ENCODE measurements around the gene TMEM129.

The TMEM129 gene

GRCh38 chr4:1721666-1722550 lies 785 bp upstream of the TMEM129 start:
- peak overlapping the region; percentile 53; the same call in 1 of the 2 replicates for H3K27ac ChIP-seq (ENCODE audit: extremely low read depth, low read depth, low read length)
- peaks cover 11 to 65% of the 10 kb centered on the region in 2 experiments; a peak in 2 of 3 replicates for H3K36me3 ChIP-seq (ENCODE audit: control insufficient read depth in 2 of 2, insufficient read depth in 1 of 2, low read length in 2 of 2)
- ChIA-PET CTCF (interaction anchor here (0.7 to 1.2 kb wide), 3 partner anchors 28 to 173 kb away, joined by 3 to 9 read pairs (median 7); no protein-coding TSS in a partner anchor), POLR2A (interaction anchor here (0.9 to 3.4 kb wide), 5 partner anchors 10 to 74 kb away, joined by 3 to 44 read pairs (median 7); partner anchors contain the start of gene SLBP)
- peak overlapping the region; percentile 74 for H3K4me3 ChIP-seq (ENCODE audit: low read depth, low read length)
- H3K9me3 ChIP-seq (ENCODE audit: control insufficient read depth, insufficient read depth, low read depth, low read length), result no peaks in the 10 kb centered on the region
- TF ChIP-seq ZNF350 (tag by site-specific recombination; IDR thresholded peaks at IDR 0.05), result no peak
- 0 out of 2 replicates have a peak, but pooled peaks have one; percentile 26 for TF ChIP-seq ZNF335 (tag by site-specific recombination; conservative IDR thresholded peaks at IDR 0.05)
- TF ChIP-seq TRIM28 (IDR thresholded peaks at IDR 0.05; ENCODE audit: borderline replicate concordance, low read length), result no peak
- TF ChIP-seq ZEB2 (tag by site-specific recombination; IDR thresholded peaks at IDR 0.05), result 0 out of 2 replicates have a peak, but pooled peaks have one; percentile 32
- TF ChIP-seq ZIC2 (tag by site-specific recombination; IDR thresholded peaks at IDR 0.05), result peak; percentile 71
- TF ChIP-seq ZNF530 (tag by site-specific recombination; IDR thresholded peaks at IDR 0.05; ENCODE audit: low read depth), result no peak
- no peak for TF ChIP-seq ZSCAN16 (tag by site-specific recombination; IDR thresholded peaks at IDR 0.05)
- TF ChIP-seq ZBTB11 (tag by site-specific recombination; conservative IDR thresholded peaks at IDR 0.05; ENCODE audit: low read depth), result 0 out of 2 replicates have a peak, but pooled peaks have one; percentile 30
- no peak for TF ChIP-seq BCL11A (tag by site-specific recombination; IDR thresholded peaks at IDR 0.05; ENCODE audit: low read depth)
- 0 out of 2 replicates have a peak, but pooled peaks have one; percentile 8 for TF ChIP-seq INSM2 (tag by site-specific recombination; IDR thresholded peaks at IDR 0.05)
- TF ChIP-seq SP2 (tag by site-specific recombination; IDR thresholded peaks at IDR 0.05), result no peak
- TF ChIP-seq ZNF580 (tag by site-specific recombination; IDR thresholded peaks at IDR 0.05), result no peak
- TF ChIP-seq ZBTB20 (tag by site-specific recombination; IDR thresholded peaks at IDR 0.05), result 0 out of 2 replicates have a peak, but pooled peaks have one; percentile 15
- no peak for TF ChIP-seq ZNF19 (tag by site-specific recombination; IDR thresholded peaks at IDR 0.05; ENCODE audit: low read depth)
- no peaks in the 10 kb centered on the region for H3K4me1 ChIP-seq (ENCODE audit: control insufficient read depth, insufficient read depth, low read length)

- Histone ChIP-seq H3K36me3 (ENCODE audit: control insufficient read depth in 2 of 2, insufficient read depth in 1 of 2, low read length in 2 of 2) (peaks cover 9 to 61% of the 10 kb centered on the region in 2 experiments; a peak in 2 of 3 replicates), H3K4me1 (ENCODE audit: control insufficient read depth, insufficient read depth, low read length) (no peaks in the 10 kb centered on the region), H3K27ac (ENCODE audit: extremely low read depth, low read depth, low read length) (peak overlapping the region; percentile 88), H3K4me3 (ENCODE audit: low read depth, low read length) (peak overlapping the region; percentile 78), H3K9me3 (ENCODE audit: control insufficient read depth, insufficient read depth, low read depth, low read length) (no peaks in the 10 kb centered on the region)
- CTCF ChIA-PET, result interaction anchor here (1.2 kb wide), 1 partner anchor 27 kb away, joined by 7 read pairs; no protein-coding TSS in a partner anchor
- POLR2A ChIA-PET, result interaction anchor here (0.6 to 3.4 kb wide), 10 partner anchors 8 to 150 kb away, joined by 3 to 44 read pairs (median 4); partner anchors contain the start of genes NSD2 and SLBP
- TF ChIP-seq ZNF621 (tag by site-specific recombination; IDR thresholded peaks at IDR 0.05) (no peak), RBAK (tag by site-specific recombination; IDR thresholded peaks at IDR 0.05) (no peak), ZNF449 (tag by site-specific recombination; IDR thresholded peaks at IDR 0.05) (0 out of 2 replicates have a peak, but pooled peaks have one; percentile 51), GFI1B (tag by site-specific recombination; IDR thresholded peaks at IDR 0.05) (no peak), ZFP41 (tag by site-specific recombination; IDR thresholded peaks at IDR 0.05; ENCODE audit: borderline replicate concordance) (no peak), ZFP37 (tag by site-specific recombination; IDR thresholded peaks at IDR 0.05) (peak; percentile 85), ZNF423 (tag by site-specific recombination; IDR thresholded peaks at IDR 0.05) (no peak), ZNF510 (tag by site-specific recombination; IDR thresholded peaks at IDR 0.05; ENCODE audit: insufficient replicate concordance) (no peak), GLIS2 (tag by site-specific recombination; IDR thresholded peaks at IDR 0.05) (peak; percentile 84), ZBTB26 (tag by site-specific recombination; optimal IDR thresholded peaks at IDR 0.05) (peak; percentile 69)
Measured at GRCh38 chr4:1720163-1720983, 750 bp downstream of the TMEM129 start.
